ENCODE results near the gene MOV10L1. TPM values are rescaled to one million over a fixed set of nuclear protein-coding genes. Genes with fewer than 3 reads are reported as not detected.

MOV10L1 gene
- total RNA-seq, 5 donors from 2014 or later (not counting 1 experiment from before 2014, with no cell fraction given): 0.44 TPM; not detected in 4

DNA sequence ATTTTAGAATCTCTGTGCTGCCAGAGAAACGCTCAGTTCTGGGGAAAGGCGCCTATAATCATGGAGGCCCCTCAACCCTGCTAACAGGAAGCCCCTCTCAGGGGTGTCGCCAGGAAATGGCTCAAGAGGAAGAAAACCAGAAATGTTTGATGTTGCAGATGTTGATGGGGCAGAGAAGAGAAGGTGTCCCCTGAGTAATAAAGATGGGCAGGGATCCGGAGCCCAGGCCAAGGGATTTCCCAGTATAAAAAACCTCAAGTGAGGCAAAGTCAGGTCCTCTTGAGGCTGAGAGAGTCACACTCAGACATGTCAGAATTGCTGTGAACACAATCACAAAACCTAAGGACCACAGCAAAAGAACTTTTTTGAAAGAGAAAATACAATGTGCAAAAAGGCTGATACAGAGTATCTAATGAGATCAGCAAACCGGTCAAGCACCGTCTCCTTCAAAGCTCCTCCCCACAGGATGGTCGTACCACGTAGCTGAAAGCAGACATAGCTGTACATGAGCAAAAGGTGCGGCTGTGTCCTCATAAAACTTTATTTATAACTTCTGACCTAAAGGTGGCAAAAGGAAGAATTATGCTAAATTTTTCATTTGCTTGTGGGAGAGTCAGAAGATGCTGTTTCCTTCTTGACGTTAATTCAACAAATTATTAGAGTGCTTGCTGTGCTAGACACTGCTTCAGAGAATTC lies 12.2 kb downstream of the MOV10L1 start:
- peaks cover 10 to 17% of the 10 kb centered on the region in 2 donors for H3K27me3 Mint-ChIP-seq
- DNase-seq: no peak
- ChIA-PET CTCF (no interaction called here), POLR2A (no interaction called here)
- Histone ChIP-seq H3K4me3 (ENCODE audit: control insufficient read depth in 1 of 2, extremely low read depth in 1 of 2, low read length in 1 of 2) (no peak overlapping the region), H3K27me3 (replicated peaks in 1 of 2; ENCODE audit: control insufficient read depth in 2 of 2, extremely low read depth in 1 of 2, insufficient read depth in 2 of 2, low read length in 1 of 2) (peaks cover 0 to 10% of the 10 kb centered on the region in 2 experiments), H3K4me1 (ENCODE audit: control insufficient read depth in 1 of 2, extremely low read depth in 1 of 2, insufficient read depth in 2 of 2, low read length in 2 of 2) (peaks cover 3 to 7% of the 10 kb centered on the region in 2 experiments), H3K27ac (ENCODE audit: low read length) (no peak overlapping the region), H3K9me3 (no peaks in the 10 kb centered on the region), H3K36me3 (ENCODE audit: control insufficient read depth in 2 of 2, extremely low read depth in 1 of 2, insufficient read depth in 1 of 2, low read length in 1 of 2) (no peaks in the 10 kb centered on the region)
- H3K36me3 Mint-ChIP-seq: no peaks in the 10 kb centered on the region
- H3K4me3 Mint-ChIP-seq: no peak overlapping the region
- H3K4me1 Mint-ChIP-seq: peaks cover 6 to 10% (median 9%) of the 10 kb centered on the region in 3 donors
- WGBS (ENCODE audit: insufficient coverage): 40% methylated on average over 1 of the region's 10 CpGs
- no peaks in the 10 kb centered on the region for H3K9me3 Mint-ChIP-seq
- ATAC-seq (replicated peaks in 1 of 4): no peak
- no peak overlapping the region for H3K27ac Mint-ChIP-seq

DNA sequence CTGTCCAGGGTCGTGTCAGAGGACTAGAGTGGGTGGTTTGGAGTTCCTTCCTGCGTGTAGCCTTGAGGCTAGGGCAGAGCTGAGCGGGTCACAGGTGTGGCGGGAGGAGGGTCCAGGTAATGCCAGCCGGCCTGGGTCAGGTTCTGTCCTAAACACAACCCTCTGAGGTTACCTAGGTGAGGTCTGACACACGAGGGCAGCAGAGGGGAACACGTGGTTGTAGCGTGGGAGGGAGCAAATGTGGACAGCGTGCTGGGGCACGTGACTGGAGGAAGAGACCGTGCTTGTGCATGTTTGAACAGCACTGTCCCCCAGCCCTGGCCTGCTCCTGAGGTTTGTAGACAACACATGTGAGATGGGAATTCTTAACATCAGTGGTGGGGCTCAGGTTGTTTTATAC lies 13.1 kb downstream of the MOV10L1 start:
- peaks cover 0 to 8% of the 10 kb centered on the region in 2 experiments for H3K27me3 ChIP-seq (replicated peaks in 1 of 2; ENCODE audit: control insufficient read depth in 2 of 2, extremely low read depth in 1 of 2, insufficient read depth in 2 of 2, low read length in 1 of 2)
- no peaks in the 10 kb centered on the region for H3K36me3 Mint-ChIP-seq
- POLR2A ChIA-PET: no interaction called here
- CTCF ChIA-PET: no interaction called here
- no peak overlapping the region for H3K27ac Mint-ChIP-seq
- no peak for ATAC-seq (replicated peaks in 1 of 4)
- 48% methylated on average over 11 of the region's 11 CpGs for WGBS (ENCODE audit: insufficient coverage)
- H3K4me1 Mint-ChIP-seq: peaks cover 6 to 10% (median 9%) of the 10 kb centered on the region in 3 donors
- H3K9me3 Mint-ChIP-seq: no peaks in the 10 kb centered on the region
- peaks cover 3 to 7% of the 10 kb centered on the region in 2 experiments for H3K4me1 ChIP-seq (ENCODE audit: control insufficient read depth in 1 of 2, extremely low read depth in 1 of 2, insufficient read depth in 2 of 2, low read length in 2 of 2)
- no peak overlapping the region for H3K4me3 Mint-ChIP-seq
- no peak overlapping the region for H3K4me3 ChIP-seq (ENCODE audit: control insufficient read depth in 1 of 2, extremely low read depth in 1 of 2, low read length in 1 of 2)
- H3K36me3 ChIP-seq (ENCODE audit: control insufficient read depth in 2 of 2, extremely low read depth in 1 of 2, insufficient read depth in 1 of 2, low read length in 1 of 2): no peaks in the 10 kb centered on the region
- no peak overlapping the region for H3K27ac ChIP-seq (ENCODE audit: low read length)
- peaks cover 6 to 15% of the 10 kb centered on the region in 2 donors for H3K27me3 Mint-ChIP-seq
- no peak for DNase-seq
- no peaks in the 10 kb centered on the region for H3K9me3 ChIP-seq

DNA sequence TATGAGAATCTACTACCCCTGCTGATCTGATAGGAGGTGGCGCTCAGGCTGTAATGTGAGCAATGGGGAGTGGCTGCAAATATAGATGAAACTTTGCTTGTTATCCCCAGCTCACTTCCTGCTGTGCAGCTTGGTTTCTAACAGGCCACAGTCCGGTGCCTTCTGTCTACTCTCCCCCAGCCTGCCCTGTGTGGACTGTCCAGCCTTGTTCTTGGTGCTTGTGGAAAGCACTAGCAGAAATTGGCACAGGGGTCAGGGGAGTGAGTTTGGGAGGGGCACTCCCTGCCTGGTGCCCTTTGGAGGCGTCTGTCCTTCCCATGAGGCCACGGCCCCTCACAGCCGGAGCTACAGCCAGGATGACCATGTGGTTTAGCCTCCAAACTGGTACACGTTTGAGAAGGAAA lies 14.3 kb downstream of the MOV10L1 start:
- whole genome bisulfite sequencing (ENCODE audit: insufficient coverage): 83% methylated on average over 2 of the region's 6 CpGs
- Mint-ChIP-seq H3K36me3 (no peaks in the 10 kb centered on the region), H3K9me3 (no peaks in the 10 kb centered on the region), H3K27me3 (peaks cover 0 to 11% of the 10 kb centered on the region in 2 donors), H3K4me3 (no peak overlapping the region), H3K4me1 (peaks cover 6 to 10% (median 9%) of the 10 kb centered on the region in 3 donors), H3K27ac (no peak overlapping the region)
- ChIA-PET CTCF (no interaction called here), POLR2A (no interaction called here)
- no peak for ATAC-seq (replicated peaks in 1 of 4)
- Histone ChIP-seq H3K27me3 (replicated peaks in 1 of 2; ENCODE audit: control insufficient read depth in 2 of 2, extremely low read depth in 1 of 2, insufficient read depth in 2 of 2, low read length in 1 of 2) (peaks cover 0 to 8% of the 10 kb centered on the region in 2 experiments), H3K27ac (ENCODE audit: low read length) (no peak overlapping the region), H3K4me3 (ENCODE audit: control insufficient read depth in 1 of 2, extremely low read depth in 1 of 2, low read length in 1 of 2) (no peak overlapping the region), H3K4me1 (ENCODE audit: control insufficient read depth in 1 of 2, extremely low read depth in 1 of 2, insufficient read depth in 2 of 2, low read length in 2 of 2) (peaks cover 3 to 7% of the 10 kb centered on the region in 2 experiments), H3K9me3 (no peaks in the 10 kb centered on the region), H3K36me3 (ENCODE audit: control insufficient read depth in 2 of 2, extremely low read depth in 1 of 2, insufficient read depth in 1 of 2, low read length in 1 of 2) (no peaks in the 10 kb centered on the region)
- no peak for DNase-seq

DNA sequence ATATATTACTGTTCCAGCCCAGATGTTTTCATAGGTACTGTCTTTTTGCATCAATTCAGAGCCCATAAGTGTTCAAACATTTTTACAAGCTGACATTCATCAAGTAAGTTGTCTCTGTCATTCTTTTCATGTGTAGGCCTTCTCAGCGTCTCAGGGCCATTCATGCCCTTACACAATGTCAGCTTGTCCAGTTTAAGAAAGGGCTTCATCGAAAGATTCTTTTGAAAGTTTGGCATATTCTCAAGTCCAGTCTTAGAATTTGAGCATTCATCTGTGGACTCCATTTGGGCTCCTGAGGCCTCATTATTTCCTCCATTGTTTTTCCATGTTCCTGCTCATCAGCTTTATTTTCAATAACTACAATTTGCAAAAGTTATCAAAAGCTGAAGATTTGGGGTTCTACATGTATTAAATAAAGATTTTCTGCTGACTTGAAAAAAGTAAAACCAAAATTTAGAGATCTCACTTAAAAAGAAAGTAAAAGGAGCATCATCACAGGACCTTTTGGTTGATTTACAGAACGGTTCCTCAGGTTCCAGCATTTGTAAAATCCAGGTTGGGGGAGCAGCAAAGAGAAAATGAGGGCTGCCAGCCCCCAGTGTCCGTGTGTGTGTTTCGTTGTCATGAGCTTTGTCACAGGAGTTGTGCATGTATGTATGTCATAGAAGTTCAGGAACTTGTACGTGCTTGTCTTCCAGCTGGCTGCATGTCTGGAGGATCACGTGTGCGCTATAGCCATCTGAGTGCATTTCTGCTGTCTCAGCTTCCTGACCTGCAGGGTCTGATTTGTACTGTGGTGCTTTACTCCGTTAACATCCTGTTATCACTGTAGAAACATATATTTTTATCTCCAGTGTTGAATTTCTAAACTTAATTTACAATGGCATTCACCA lies 15.6 kb downstream of the MOV10L1 start:
- H3K27me3 ChIP-seq (replicated peaks in 1 of 2; ENCODE audit: control insufficient read depth in 2 of 2, extremely low read depth in 1 of 2, insufficient read depth in 2 of 2, low read length in 1 of 2): peaks cover 0 to 8% of the 10 kb centered on the region in 2 experiments
- H3K4me3 ChIP-seq (ENCODE audit: control insufficient read depth in 1 of 2, extremely low read depth in 1 of 2, low read length in 1 of 2): peak overlapping the region in 1 of 2 donors; percentile 6
- ChIA-PET CTCF (interaction anchor here in 1 of 2 donors (0.5 kb wide), 1 partner anchor 348 kb away, joined by 3 read pairs; no protein-coding TSS in a partner anchor), POLR2A (interaction anchor here in 1 of 2 donors (0.5 kb wide), 1 partner anchor 87 kb away, joined by 5 read pairs; no protein-coding TSS in a partner anchor)
- peak overlapping the region; percentile 48 to 56 (median 53) for H3K4me3 Mint-ChIP-seq
- no peak overlapping the region for H3K27ac ChIP-seq (ENCODE audit: low read length)
- no peaks in the 10 kb centered on the region for H3K36me3 ChIP-seq (ENCODE audit: control insufficient read depth in 2 of 2, extremely low read depth in 1 of 2, insufficient read depth in 1 of 2, low read length in 1 of 2)
- H3K4me1 ChIP-seq (ENCODE audit: control insufficient read depth in 1 of 2, extremely low read depth in 1 of 2, insufficient read depth in 2 of 2, low read length in 2 of 2): peaks cover 3 to 7% of the 10 kb centered on the region in 2 experiments
- peaks cover 6 to 10% (median 9%) of the 10 kb centered on the region in 3 donors for H3K4me1 Mint-ChIP-seq
- H3K27me3 Mint-ChIP-seq: peaks cover 0 to 9% of the 10 kb centered on the region in 2 donors
- DNase-seq (peak in 2 of 35 experiments; percentile 25 to 27), ATAC-seq (replicated peaks in 1 of 4) (peak; percentile 65 to 82 (median 74))
- no peaks in the 10 kb centered on the region for H3K9me3 ChIP-seq
- WGBS (ENCODE audit: insufficient coverage): 19% methylated on average over 8 of the region's 9 CpGs
- H3K9me3 Mint-ChIP-seq: no peaks in the 10 kb centered on the region
- no peaks in the 10 kb centered on the region for H3K36me3 Mint-ChIP-seq
- peak overlapping the region; percentile 44 to 63 for H3K27ac Mint-ChIP-seq

DNA sequence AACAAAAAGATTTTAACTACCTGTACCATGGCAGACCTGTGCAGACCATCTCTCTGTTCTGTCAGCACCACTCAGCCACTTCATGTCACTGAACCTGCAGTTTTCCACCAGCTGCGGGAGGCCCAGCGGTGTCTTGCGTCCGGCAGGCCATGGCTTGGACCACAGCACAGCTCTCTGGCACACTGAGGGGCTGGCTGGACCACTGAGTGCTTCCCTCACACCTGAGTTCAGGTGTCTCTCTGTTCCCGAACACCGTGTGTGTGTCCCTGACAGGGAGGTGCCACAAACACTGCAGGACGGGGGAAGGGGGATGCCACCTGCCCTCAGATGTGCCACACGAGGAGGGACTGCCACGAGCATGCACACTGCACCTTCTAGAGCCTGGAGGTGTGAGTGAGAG lies 17.7 kb downstream of the MOV10L1 start:
- H3K27ac Mint-ChIP-seq: no peak overlapping the region
- Histone ChIP-seq H3K36me3 (ENCODE audit: control insufficient read depth in 2 of 2, extremely low read depth in 1 of 2, insufficient read depth in 1 of 2, low read length in 1 of 2) (no peaks in the 10 kb centered on the region), H3K4me1 (ENCODE audit: control insufficient read depth in 1 of 2, extremely low read depth in 1 of 2, insufficient read depth in 2 of 2, low read length in 2 of 2) (peaks cover 8 to 13% of the 10 kb centered on the region in 2 experiments), H3K4me3 (ENCODE audit: control insufficient read depth in 1 of 2, extremely low read depth in 1 of 2, low read length in 1 of 2) (no peak overlapping the region), H3K27me3 (replicated peaks in 1 of 2; ENCODE audit: control insufficient read depth in 2 of 2, extremely low read depth in 1 of 2, insufficient read depth in 2 of 2, low read length in 1 of 2) (peaks cover 0 to 9% of the 10 kb centered on the region in 2 experiments), H3K27ac (ENCODE audit: low read length) (no peak overlapping the region), H3K9me3 (no peaks in the 10 kb centered on the region)
- DNase-seq (no peak), ATAC-seq (replicated peaks in 1 of 4) (no peak)
- H3K27me3 Mint-ChIP-seq: peaks cover under 1 to 13% of the 10 kb centered on the region in 2 donors
- ChIA-PET CTCF (interaction anchor here in 1 of 2 donors (0.5 to 0.6 kb wide), 2 partner anchors 20 to 60 kb away, joined by 3 read pairs; no protein-coding TSS in a partner anchor), POLR2A (no interaction called here)
- no peak overlapping the region for H3K4me3 Mint-ChIP-seq
- no peaks in the 10 kb centered on the region for H3K36me3 Mint-ChIP-seq
- no peaks in the 10 kb centered on the region for H3K9me3 Mint-ChIP-seq
- WGBS (ENCODE audit: insufficient coverage): 93% methylated on average over 7 of the region's 9 CpGs
- H3K4me1 Mint-ChIP-seq: peaks cover 11 to 27% (median 14%) of the 10 kb centered on the region in 3 donors

DNA sequence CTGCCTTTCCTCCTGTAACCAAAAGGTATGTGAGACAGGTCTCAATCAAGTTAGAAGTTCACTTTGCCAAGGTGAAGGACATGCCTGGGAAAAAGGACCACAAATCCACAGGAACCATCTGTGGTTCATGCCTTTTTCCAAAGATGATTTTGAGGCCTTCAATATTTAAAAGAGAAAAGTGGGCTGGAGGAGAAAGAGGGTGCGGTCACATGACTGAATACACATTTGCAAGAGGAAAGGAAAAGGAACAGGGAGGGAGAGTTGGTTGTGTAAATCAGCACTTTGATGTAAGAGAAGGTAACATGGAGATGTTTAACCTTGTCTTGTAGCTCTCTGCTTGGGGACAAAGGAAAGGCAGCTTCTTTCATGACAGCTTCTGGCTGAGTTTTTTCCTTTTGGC lies 21.2 kb downstream of the MOV10L1 start:
- Mint-ChIP-seq H3K27me3 (peaks cover 7 to 18% of the 10 kb centered on the region in 2 donors), H3K9me3 (no peaks in the 10 kb centered on the region), H3K4me1 (peaks cover 7 to 22% (median 10%) of the 10 kb centered on the region in 3 donors), H3K27ac (no peak overlapping the region), H3K4me3 (no peak overlapping the region), H3K36me3 (no peaks in the 10 kb centered on the region)
- no peak overlapping the region for H3K4me3 ChIP-seq (ENCODE audit: control insufficient read depth in 1 of 2, extremely low read depth in 1 of 2, low read length in 1 of 2)
- H3K4me1 ChIP-seq (ENCODE audit: control insufficient read depth in 1 of 2, extremely low read depth in 1 of 2, insufficient read depth in 2 of 2, low read length in 2 of 2): peaks cover 5 to 9% of the 10 kb centered on the region in 2 experiments
- WGBS (ENCODE audit: insufficient coverage): 100% methylated on average over 1 of the region's 1 CpG
- no peaks in the 10 kb centered on the region for H3K36me3 ChIP-seq (ENCODE audit: control insufficient read depth in 2 of 2, extremely low read depth in 1 of 2, insufficient read depth in 1 of 2, low read length in 1 of 2)
- peaks cover 0 to 30% of the 10 kb centered on the region in 2 experiments for H3K27me3 ChIP-seq (replicated peaks in 1 of 2; ENCODE audit: control insufficient read depth in 2 of 2, extremely low read depth in 1 of 2, insufficient read depth in 2 of 2, low read length in 1 of 2)
- H3K27ac ChIP-seq (ENCODE audit: low read length): no peak overlapping the region
- no peak for DNase-seq
- CTCF ChIA-PET: no interaction called here
- no peak for ATAC-seq (replicated peaks in 1 of 4)
- POLR2A ChIA-PET: no interaction called here
- H3K9me3 ChIP-seq: no peaks in the 10 kb centered on the region
